Lung (tissue), 12 donors: Measurements from ENCODE around the gene CLTB. TPM values are rescaled to one million over a fixed set of nuclear protein-coding genes. Genes with fewer than 3 reads are reported as not detected.

Experiments used
- ATAC-seq: fragments of 200-7000 bp; cut with Tn5 transposase; one replicate; pipeline ENCODE4 v1.9.1; 2020; ENCODE audit warnings: moderate number of reproducible peaks; ENCODE audit not compliant: insufficient read depth, low FRiP score
- DNase-seq, 3 donors: peaks; one replicate each; pipeline ENCODE4 v3.0.0-alpha.2; 2013 to 2017
- H3K27ac ChIP-seq, 2 donors: one replicate each; pipeline ENCODE4 v1.5.1; 2013; ENCODE audit warnings: mild to moderate bottlenecking in 2 of 2, moderate library complexity in 2 of 2, control low read depth in 1 of 2, inconsistent platforms in 1 of 2, low read depth in 1 of 2, low read length in 1 of 2
- H3K27me3 ChIP-seq, 3 donors: one replicate each; pipeline ENCODE4 v1.5.1; 2013; ENCODE audit warnings: low read length in 2 of 3; ENCODE audit not compliant: control insufficient read depth in 3 of 3, insufficient read depth in 3 of 3
- H3K36me3 ChIP-seq, 4 donors: one replicate each; pipeline ENCODE4 v1.5.1; 2013; ENCODE audit warnings: low read length in 4 of 4, mild to moderate bottlenecking in 1 of 4, moderate library complexity in 1 of 4; ENCODE audit not compliant: control insufficient read depth in 4 of 4, insufficient read depth in 4 of 4
- H3K4me1 ChIP-seq, 5 donors: one replicate each; pipeline ENCODE4 v1.5.1; 2013; ENCODE audit warnings: low read length in 5 of 5, mild to moderate bottlenecking in 2 of 5, moderate library complexity in 1 of 5; ENCODE audit not compliant: control insufficient read depth in 5 of 5, insufficient read depth in 5 of 5
- H3K4me3 ChIP-seq: one replicate; pipeline ENCODE4 v1.5.1; 2013; ENCODE audit warnings: mild to moderate bottlenecking, control low read depth, moderate library complexity
- H3K9ac ChIP-seq, 2 donors: one replicate each; pipeline ENCODE4 v1.5.1; 2013; ENCODE audit warnings: low read length in 2 of 2, control low read depth in 1 of 2; ENCODE audit not compliant: insufficient read depth in 1 of 2
- H3K9me3 ChIP-seq, 4 donors: one replicate each; pipeline ENCODE4 v1.5.1; 2013; ENCODE audit warnings: low read length in 3 of 4, mild to moderate bottlenecking in 1 of 4, moderate library complexity in 1 of 4; ENCODE audit not compliant: control insufficient read depth in 4 of 4, insufficient read depth in 3 of 4
- WGBS, 2 donors: extraction: QIAGEN DNeasy Blood & Tissue Kit; methylation state at CpG; one replicate each; pipeline ENCODE4 v1.1.7; 2013; 5-methylcytosine and 5-hydroxymethylcytosine counted together
- polyA plus RNA-seq, 2 donors: library from polyadenylated mRNA; stranded (reverse); fragments of 200-250 nt; gene quantifications; one replicate each; pipeline ENCODE4 v1.2.1, GENCODE V29; 2013
- total RNA-seq, 2 donors: library from RNA; depleted of rRNA in 1 of 2; stranded (reverse); fragments of >200 nt in 1 of 2; gene quantifications; one replicate each; pipeline ENCODE4 v1.2.1, GENCODE V29; 2014 to 2021
- TF ChIP-seq, protein P1 (sequence below): IDR thresholded peaks from 2 replicates; pipeline ENCODE4 v1.5.1; 2012; ENCODE audit warnings: mild to moderate bottlenecking; ENCODE audit errors: control extremely low read depth, extremely low read depth
- donor health status: control.
- donor health status: control.
- donor health status: Bipolar disorder and iron deficiency.
- donor health status: healthy.
- donor health status: DM: yes; HTN: yes; CAD: no.

CLTB gene
- total and polyA plus RNA-seq, 4 donors, result 33.2 to 193 (median 112) TPM

DNA sequence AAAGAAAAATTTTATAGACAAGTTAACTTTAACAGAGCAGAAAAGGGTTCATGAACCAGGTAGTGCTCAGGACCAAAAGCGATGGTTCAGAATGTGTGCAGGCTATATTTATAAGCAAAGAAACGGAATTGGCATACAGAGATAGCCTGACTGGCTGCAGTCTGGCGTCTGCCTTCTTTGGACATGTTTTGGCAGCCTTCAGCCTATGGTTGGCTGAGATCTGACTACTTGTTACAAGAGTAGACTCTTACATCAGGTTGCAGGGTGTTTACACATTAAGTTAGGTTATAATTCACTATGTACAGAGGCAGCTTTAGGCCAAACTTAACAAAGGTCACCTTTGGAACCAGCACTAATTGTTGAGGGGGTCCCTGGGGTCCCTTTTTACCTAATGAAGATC lies 34.9 kb downstream of the CLTB start:
- no peak overlapping the region for H3K4me3 ChIP-seq
- H3K36me3 ChIP-seq, result peaks cover 14 to 31% (median 15%) of the 10 kb centered on the region in 4 donors
- no peak for DNase-seq

DNA sequence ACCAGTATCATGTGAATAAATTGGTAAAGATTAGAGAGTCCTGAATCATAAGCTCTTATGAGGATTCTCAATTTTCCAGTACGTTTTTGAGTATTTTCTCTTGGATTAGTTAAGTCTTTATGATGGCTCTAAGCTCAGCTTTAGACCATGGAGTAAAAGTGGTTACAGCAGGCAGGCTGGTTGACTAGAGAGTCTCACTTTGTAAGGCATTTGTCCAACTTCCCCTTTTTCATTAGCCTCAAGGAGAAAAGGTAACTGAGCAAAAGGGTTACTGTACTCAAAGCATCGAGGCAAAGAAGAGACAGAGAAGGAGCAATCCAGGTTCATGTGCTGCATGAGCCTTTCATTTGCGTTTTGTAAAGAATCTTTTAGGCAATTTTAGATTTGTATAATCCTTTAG lies 36.5 kb downstream of the CLTB start:
- WGBS, 2 donors, result 65 to 81% methylated on average over 3 of the region's 3 CpGs

More for the DNA sequence above, 34.9 kb downstream of the CLTB start:
- Histone ChIP-seq H3K4me1 (peaks cover 0 to 1% (median 0%) of the 10 kb centered on the region in 5 donors), H3K27me3 (no peaks in the 10 kb centered on the region), H3K27ac (peak overlapping the region in 1 of 2 donors; percentile 51), H3K9me3 (no peaks in the 10 kb centered on the region), H3K9ac (no peak overlapping the region)
- ATAC-seq, result no peak
- 89 to 91% methylated on average over 3 of the region's 3 CpGs for WGBS, 2 donors
- TF ChIP-seq, protein P1, sequence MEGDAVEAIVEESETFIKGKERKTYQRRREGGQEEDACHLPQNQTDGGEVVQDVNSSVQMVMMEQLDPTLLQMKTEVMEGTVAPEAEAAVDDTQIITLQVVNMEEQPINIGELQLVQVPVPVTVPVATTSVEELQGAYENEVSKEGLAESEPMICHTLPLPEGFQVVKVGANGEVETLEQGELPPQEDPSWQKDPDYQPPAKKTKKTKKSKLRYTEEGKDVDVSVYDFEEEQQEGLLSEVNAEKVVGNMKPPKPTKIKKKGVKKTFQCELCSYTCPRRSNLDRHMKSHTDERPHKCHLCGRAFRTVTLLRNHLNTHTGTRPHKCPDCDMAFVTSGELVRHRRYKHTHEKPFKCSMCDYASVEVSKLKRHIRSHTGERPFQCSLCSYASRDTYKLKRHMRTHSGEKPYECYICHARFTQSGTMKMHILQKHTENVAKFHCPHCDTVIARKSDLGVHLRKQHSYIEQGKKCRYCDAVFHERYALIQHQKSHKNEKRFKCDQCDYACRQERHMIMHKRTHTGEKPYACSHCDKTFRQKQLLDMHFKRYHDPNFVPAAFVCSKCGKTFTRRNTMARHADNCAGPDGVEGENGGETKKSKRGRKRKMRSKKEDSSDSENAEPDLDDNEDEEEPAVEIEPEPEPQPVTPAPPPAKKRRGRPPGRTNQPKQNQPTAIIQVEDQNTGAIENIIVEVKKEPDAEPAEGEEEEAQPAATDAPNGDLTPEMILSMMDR, result no peak

DNA sequence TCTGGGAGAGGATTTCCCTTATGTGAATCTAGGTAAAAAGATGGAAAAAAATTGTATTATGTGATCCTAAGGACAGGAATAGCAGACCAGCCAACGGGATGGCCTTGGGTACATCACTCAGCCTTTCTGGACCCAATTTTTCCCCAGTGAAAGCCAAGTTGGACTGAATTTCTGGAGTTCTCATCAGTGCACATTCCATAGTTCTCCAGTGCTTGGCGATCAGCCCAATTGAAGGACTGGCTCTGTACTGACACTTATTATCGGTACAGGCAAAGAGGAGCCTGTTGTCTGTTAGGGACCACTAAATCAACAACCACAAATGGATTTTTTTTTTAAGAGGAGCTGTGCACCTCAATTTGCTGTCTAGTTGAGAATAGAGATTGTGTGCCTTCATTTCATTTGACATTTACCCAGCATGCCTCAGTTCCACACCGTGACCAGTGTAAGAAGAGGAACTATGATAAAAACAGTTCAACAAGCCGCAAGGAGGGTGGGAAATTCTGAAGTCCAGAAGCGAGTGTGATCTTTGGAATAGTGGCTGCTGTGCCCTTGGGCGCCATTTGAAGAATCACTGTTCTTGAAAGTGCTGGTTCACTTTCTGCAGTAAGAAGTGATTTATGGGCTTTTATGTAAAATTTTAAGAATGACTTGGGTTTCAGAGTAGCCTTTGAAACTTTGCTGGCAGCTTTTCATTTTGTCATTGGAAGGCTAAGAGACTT lies 43.1 kb downstream of the CLTB start:
- TF ChIP-seq, protein P1, result no peak
- Histone ChIP-seq H3K36me3 (peaks cover under 1 to 27% (median 7%) of the 10 kb centered on the region in 4 donors), H3K27me3 (no peaks in the 10 kb centered on the region), H3K9ac (no peak overlapping the region), H3K9me3 (no peaks in the 10 kb centered on the region), H3K27ac (no peak overlapping the region), H3K4me3 (no peak overlapping the region), H3K4me1 (peaks cover 0 to 12% (median 4%) of the 10 kb centered on the region in 5 donors)
- ATAC-seq (no peak), DNase-seq (peak; percentile 51 to 69 (median 58))
- 69% methylated on average over 7 of the region's 7 CpGs for WGBS, 2 donors

More for the DNA sequence above, 36.5 kb downstream of the CLTB start:
- DNase-seq (no peak), ATAC-seq (no peak)
- H3K4me3 ChIP-seq, result no peak overlapping the region
- H3K9me3 ChIP-seq, result no peaks in the 10 kb centered on the region
- no peak overlapping the region for H3K9ac ChIP-seq
- H3K27ac ChIP-seq, result no peak overlapping the region
- H3K4me1 ChIP-seq, result peaks cover 0 to 1% (median 0%) of the 10 kb centered on the region in 5 donors
- TF ChIP-seq, protein P1, result no peak
- peaks cover 13 to 28% (median 20%) of the 10 kb centered on the region in 4 donors for H3K36me3 ChIP-seq
- no peaks in the 10 kb centered on the region for H3K27me3 ChIP-seq
